Transverse colon (tissue), 4 donors: ENCODE results near the gene GNE. TPM values are rescaled to one million over a fixed set of nuclear protein-coding genes. Genes with fewer than 3 reads are reported as not detected.

Experiments used
- DNase-seq: peaks from one replicate; pipeline ENCODE4 v3.0.0-alpha.2; 2019
- H3K27ac ChIP-seq, 4 donors: fragments of 200-600 bp; sonication (generic); 2 replicates each; pipeline ENCODE4 v1.5.1; 2016 to 2018; ENCODE audit warnings: inconsistent platforms in 4 of 4
- H3K27me3 ChIP-seq: fragments of 200-600 bp; sonication (generic); 2 replicates; pipeline ENCODE4 v1.5.1; 2017; ENCODE audit warnings: inconsistent platforms
- H3K36me3 ChIP-seq, 4 donors: fragments of 200-600 bp; sonication (generic); 2 replicates each; pipeline ENCODE4 v1.5.1; 2017 to 2019; ENCODE audit warnings: inconsistent platforms in 4 of 4
- H3K4me1 ChIP-seq, 4 donors: fragments of 200-600 bp; sonication (generic); 2 replicates each; pipeline ENCODE4 v1.5.1; 2017 to 2020; ENCODE audit warnings: inconsistent platforms in 4 of 4
- H3K4me3 ChIP-seq, 4 donors: fragments of 200-600 bp; sonication (generic); 1 replicate in 1 of 4; 2 replicates in 3 of 4; pipeline versions ENCODE4 v1.5.1 to v1.6.1; 2017 to 2019; ENCODE audit warnings: inconsistent platforms in 4 of 4
- H3K9me3 ChIP-seq, 2 donors: fragments of 200-600 bp; sonication (generic); 2 replicates each; pipeline ENCODE4 v1.5.1; 2017 to 2019; ENCODE audit warnings: inconsistent platforms in 2 of 2
- EP300 ChIP-seq: sonication (generic); formaldehyde crosslinking; IDR thresholded peaks from one replicate; pipeline ENCODE4 v1.6.1; 2017; ENCODE audit warnings: antibody characterized with exemption, low read depth
- POLR2A ChIP-seq: fragments of 450-650 bp; IDR thresholded peaks from one replicate; pipeline ENCODE4 v1.6.1; 2016; ENCODE audit warnings: antibody characterized with exemption, mild to moderate bottlenecking, moderate library complexity
- POLR2AphosphoS5 ChIP-seq, 3 donors: sonication (generic); formaldehyde crosslinking; IDR thresholded peaks; one replicate each; pipeline ENCODE4 v1.6.1; 2016; ENCODE audit warnings: antibody characterized with exemption in 3 of 3
- WGBS, 2 donors: methylation state at CpG; one replicate each; pipeline ENCODE4 v1.1.5; 2018; ENCODE audit warnings: low coverage in 1 of 2; 5-methylcytosine and 5-hydroxymethylcytosine counted together
- in situ Hi-C, 4 donors: fragments of 200-750 bp; cut with MboI; loops; one replicate each; pipeline versions ENCODE4 v1.15.0 to v1.15.1; 2017; ENCODE audit warnings: low sequenced_read_pairs in 3 of 4, low pct_ligation_motif_present in 1 of 4, low pct_unique_long_range_greater_than_20kb in 1 of 4
- intact Hi-C: fragments of 100-400 bp; cut with DNase I; formaldehyde crosslinking; loops from one replicate; pipeline ENCODE4 v1.15.1; 2023; ENCODE audit warnings: low total_unique reads
- total RNA-seq, 4 donors: library from RNA; depleted of rRNA; stranded (reverse); fragments of >200 nt; gene quantifications; one replicate each; pipeline ENCODE4 v1.1.0, GENCODE V29; 2016
- TF ChIP-seq, protein P1 (sequence below), 5 experiments: fragments of 200-600 bp in 3 of 5; fragments of 450-650 bp in 2 of 5; sonication (generic) in 3 of 5; IDR thresholded peaks; 1 replicate in 2 of 5; 2 replicates in 3 of 5; pipeline ENCODE4 v1.5.1; 2016 to 2017; ENCODE audit warnings: antibody characterized with exemption in 5 of 5, inconsistent platforms in 3 of 5, mild to moderate bottlenecking in 2 of 5, moderate library complexity in 1 of 5

Gene GNE
- total RNA-seq, 4 donors from 2014 or later: 32.2 to 122 (median 82.1) TPM

DNA sequence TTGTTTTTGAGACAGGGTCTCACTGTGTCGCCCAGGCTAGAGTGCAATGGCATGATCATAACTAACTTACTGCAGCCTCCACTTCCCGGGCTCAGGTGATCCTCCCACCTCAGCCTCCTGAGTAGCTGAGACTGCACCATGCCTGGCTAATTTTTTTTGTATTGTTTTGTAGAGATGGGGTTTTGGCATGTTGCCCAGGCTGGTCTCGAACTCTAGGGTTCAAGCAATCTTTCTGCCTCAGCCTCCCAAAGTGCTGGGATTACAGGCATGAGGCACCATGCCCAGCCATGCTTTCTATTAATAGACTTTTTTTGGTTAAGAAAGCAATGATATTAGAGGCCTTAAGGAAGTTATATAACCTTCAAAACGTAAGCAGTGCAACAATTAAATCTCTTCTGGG, 44.3 kb downstream of the GNE start:
- in situ Hi-C loops: loop anchor here in 1 of 4 donors (25.0 kb wide), 1 partner anchor 123 kb away; no protein-coding TSS in a partner anchor

DNA sequence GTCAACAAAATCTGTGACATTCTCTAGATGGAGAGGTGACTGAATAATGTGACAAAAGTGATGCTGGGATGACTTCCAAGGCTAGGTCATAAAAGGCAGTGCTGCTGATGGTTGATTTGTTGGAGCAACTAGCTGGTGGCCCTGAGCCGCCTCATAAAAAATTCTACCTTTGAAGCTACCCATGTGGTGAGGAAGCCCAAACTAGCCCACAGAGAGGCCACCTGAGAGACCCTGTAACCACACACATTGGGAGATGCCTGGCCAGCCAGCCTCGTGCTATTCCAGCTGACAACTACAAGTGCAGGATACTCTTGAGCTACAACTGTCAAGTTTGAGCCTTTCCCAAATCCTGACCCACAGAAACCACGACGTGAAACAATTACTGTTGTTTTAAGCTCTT, 44.9 kb downstream of the GNE start:
- TF ChIP-seq, protein P1, sequence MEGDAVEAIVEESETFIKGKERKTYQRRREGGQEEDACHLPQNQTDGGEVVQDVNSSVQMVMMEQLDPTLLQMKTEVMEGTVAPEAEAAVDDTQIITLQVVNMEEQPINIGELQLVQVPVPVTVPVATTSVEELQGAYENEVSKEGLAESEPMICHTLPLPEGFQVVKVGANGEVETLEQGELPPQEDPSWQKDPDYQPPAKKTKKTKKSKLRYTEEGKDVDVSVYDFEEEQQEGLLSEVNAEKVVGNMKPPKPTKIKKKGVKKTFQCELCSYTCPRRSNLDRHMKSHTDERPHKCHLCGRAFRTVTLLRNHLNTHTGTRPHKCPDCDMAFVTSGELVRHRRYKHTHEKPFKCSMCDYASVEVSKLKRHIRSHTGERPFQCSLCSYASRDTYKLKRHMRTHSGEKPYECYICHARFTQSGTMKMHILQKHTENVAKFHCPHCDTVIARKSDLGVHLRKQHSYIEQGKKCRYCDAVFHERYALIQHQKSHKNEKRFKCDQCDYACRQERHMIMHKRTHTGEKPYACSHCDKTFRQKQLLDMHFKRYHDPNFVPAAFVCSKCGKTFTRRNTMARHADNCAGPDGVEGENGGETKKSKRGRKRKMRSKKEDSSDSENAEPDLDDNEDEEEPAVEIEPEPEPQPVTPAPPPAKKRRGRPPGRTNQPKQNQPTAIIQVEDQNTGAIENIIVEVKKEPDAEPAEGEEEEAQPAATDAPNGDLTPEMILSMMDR (IDR thresholded peaks at IDR 0.05): no peak
- TF ChIP-seq POLR2A: no peak
- TF ChIP-seq EP300: no peak
- no peak for TF ChIP-seq POLR2AphosphoS5 (IDR thresholded peaks at IDR 0.05)
- no peaks in the 10 kb centered on the region for H3K9me3 ChIP-seq
- H3K27ac ChIP-seq: peak overlapping the region in 1 of 4 donors; percentile 12
- in situ Hi-C loops (loop anchor here in 1 of 4 donors (25.0 kb wide), 1 partner anchor 124 kb away; no protein-coding TSS in a partner anchor), intact Hi-C loops (no loop called here)
- no peak overlapping the region for H3K4me3 ChIP-seq
- H3K4me1 ChIP-seq: peaks cover 0 to 9% (median 0%) of the 10 kb centered on the region in 4 donors
- H3K36me3 ChIP-seq: peaks cover 0 to 39% (median 12%) of the 10 kb centered on the region in 4 donors
- no peak for DNase-seq
- WGBS, 2 donors: 90% methylated on average over 4 of the region's 4 CpGs; no CpG with 5 or more reads in 1 of the 2 donors
- H3K27me3 ChIP-seq: no peaks in the 10 kb centered on the region

More for the DNA sequence above, 44.3 kb downstream of the GNE start:
- 75 to 79% methylated on average over 3 to 4 of the region's 4 CpGs for WGBS, 2 donors
- Histone ChIP-seq H3K4me1 (peaks cover 0 to 9% (median 0%) of the 10 kb centered on the region in 4 donors), H3K4me3 (no peak overlapping the region), H3K9me3 (no peaks in the 10 kb centered on the region), H3K27me3 (no peaks in the 10 kb centered on the region), H3K36me3 (peaks cover 0 to 45% (median 12%) of the 10 kb centered on the region in 4 donors), H3K27ac (peak overlapping the region in 2 of 4 donors; percentile 12 to 28)
- intact Hi-C loops: no loop called here
- DNase-seq: no peak
- no peak for TF ChIP-seq POLR2AphosphoS5 (IDR thresholded peaks at IDR 0.05)
- TF ChIP-seq, protein P1 (IDR thresholded peaks at IDR 0.05): no peak
- TF ChIP-seq POLR2A: no peak
- no peak for TF ChIP-seq EP300

DNA sequence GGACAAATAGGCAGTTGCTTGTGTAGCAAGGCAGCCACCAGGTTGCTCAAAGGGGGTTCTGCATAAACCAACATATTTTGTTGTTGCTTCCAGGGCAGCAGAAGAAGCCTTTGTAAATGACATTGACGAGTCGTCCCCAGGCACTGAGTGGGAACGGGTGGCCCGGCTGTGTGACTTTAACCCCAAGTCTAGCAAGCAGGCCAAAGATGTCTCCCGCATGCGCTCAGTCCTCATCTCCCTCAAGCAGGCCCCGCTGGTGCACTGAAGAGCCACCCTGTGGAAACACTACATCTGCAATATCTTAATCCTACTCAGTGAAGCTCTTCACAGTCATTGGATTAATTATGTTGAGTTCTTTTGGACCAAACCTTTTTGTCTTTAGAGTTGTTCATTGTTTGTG, 46.7 kb downstream of the GNE start:
- H3K4me1 ChIP-seq: peaks cover 0 to 23% (median 6%) of the 10 kb centered on the region in 4 donors
- DNase-seq: no peak
- 86 to 87% methylated on average over 6 to 7 of the region's 7 CpGs for whole genome bisulfite sequencing, 2 donors
- intact Hi-C loops (loop anchor here (1.0 kb wide), 1 partner anchor 10 kb away; no protein-coding TSS in a partner anchor), in situ Hi-C loops (loop anchor here in 1 of 4 donors (25.0 kb wide), 1 partner anchor 126 kb away; no protein-coding TSS in a partner anchor)
- H3K27ac ChIP-seq: no peak overlapping the region
- H3K9me3 ChIP-seq: no peaks in the 10 kb centered on the region
- H3K27me3 ChIP-seq: no peaks in the 10 kb centered on the region
- TF ChIP-seq, protein P1 (IDR thresholded peaks at IDR 0.05): no peak
- TF ChIP-seq EP300: no peak
- no peak for TF ChIP-seq POLR2AphosphoS5 (IDR thresholded peaks at IDR 0.05)
- TF ChIP-seq POLR2A: no peak
- no peak overlapping the region for H3K4me3 ChIP-seq
- H3K36me3 ChIP-seq: peaks cover 0 to 31% (median 8%) of the 10 kb centered on the region in 4 donors

DNA sequence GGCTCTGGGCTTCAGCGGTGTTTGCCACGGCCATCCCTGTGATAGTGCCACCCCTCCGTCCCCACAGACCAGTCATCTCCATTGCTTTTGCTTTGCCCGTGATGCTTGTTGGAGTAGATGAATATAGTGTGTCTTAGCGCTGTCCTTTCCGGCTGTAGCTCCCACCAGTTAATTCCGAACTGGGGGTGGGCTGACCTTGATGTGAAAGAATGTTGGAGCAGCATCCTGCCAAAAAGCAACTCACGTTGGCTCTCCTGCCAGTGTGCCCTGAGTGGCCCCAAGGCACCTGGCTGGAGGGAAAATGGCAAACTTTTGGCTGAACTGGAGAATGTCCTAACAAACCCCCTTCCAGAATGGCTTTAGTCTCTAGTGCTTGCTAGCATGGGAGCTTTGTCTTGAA, 47.5 kb downstream of the GNE start:
- Histone ChIP-seq H3K4me3 (no peak overlapping the region), H3K27me3 (no peaks in the 10 kb centered on the region), H3K27ac (no peak overlapping the region), H3K4me1 (peaks cover 0 to 23% (median 6%) of the 10 kb centered on the region in 4 donors), H3K36me3 (peaks cover 0 to 39% (median 7%) of the 10 kb centered on the region in 4 donors), H3K9me3 (no peaks in the 10 kb centered on the region)
- in situ Hi-C loops: loop anchor here in 1 of 4 donors (25.0 kb wide), 1 partner anchor 127 kb away; no protein-coding TSS in a partner anchor
- WGBS, 2 donors: 60 to 94% methylated on average over 1 to 8 of the region's 8 CpGs
- DNase-seq: no peak
- no peak for TF ChIP-seq POLR2AphosphoS5 (IDR thresholded peaks at IDR 0.05)
- no peak for TF ChIP-seq EP300
- TF ChIP-seq, protein P1 (IDR thresholded peaks at IDR 0.05): no peak
- no peak for TF ChIP-seq POLR2A
- intact Hi-C loops: loop anchor here (1.0 kb wide), 1 partner anchor 11 kb away; no protein-coding TSS in a partner anchor
